ENCODE results near the gene PPP1R12C. TPM values are rescaled to one million over a fixed set of nuclear protein-coding genes. Genes with fewer than 3 reads are reported as not detected.

Gene PPP1R12C
- total RNA-seq (69.7 and 71.8 TPM in 2 replicates), polyA plus RNA-seq (74.5 and 83.6 TPM in 2 replicates)

GRCh38 chr19:55116859-55117662, at the start of gene PPP1R12C:
PPP1R12C (minus strand) TSS chr19:55117637; CDS start chr19:55117543, 94 bp downstream.
- H2AFZ ChIP-seq: peak within 1 kb of the TSS; percentile 74

DNA sequence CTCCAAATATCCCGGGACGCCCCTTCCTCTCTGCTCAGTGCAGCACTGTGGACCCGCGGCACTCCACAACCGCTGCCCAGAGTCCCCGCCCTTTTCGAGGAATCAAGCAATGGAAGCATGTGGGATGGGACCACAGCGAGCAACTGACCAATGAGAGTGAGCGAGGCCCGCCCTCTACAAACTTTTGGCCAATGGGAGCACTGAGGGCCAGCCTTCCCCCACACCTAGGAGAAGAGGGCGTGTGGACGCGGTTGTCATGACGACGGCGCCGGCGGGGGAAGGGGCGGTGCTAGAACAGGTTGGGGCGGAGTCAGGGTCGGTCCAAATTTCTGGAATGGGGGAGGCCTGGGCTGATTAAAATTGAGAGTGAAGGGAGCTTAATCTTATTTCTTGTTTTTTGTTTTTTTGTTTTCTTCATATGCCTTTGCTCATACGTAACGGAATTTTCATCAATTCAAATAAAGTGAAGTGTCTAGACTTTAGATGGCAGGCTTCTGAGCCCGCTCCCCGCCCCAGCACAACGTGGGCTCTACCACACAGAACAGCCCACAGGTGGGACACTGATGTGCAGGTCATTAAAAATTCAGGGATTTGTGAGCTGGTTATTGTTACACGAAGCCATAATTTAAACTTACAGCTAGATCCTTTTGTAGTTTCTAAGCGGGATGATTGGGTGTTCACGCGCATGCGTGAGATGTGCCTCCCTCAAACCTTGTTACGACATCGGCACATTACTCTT, 49.3 kb upstream of the PPP1R12C start, which contains the start of gene DNAAF3:
Gene DNAAF3, minus strand, starts transcription at position 84 of the 739 bp plus-strand sequence. CDS start 200 bp downstream, outside the sequence.
- Histone ChIP-seq H3K36me3 (replicated peaks; ENCODE audit: insufficient read depth, low read depth) (no peaks in the 10 kb centered on the region), H2AFZ (peak within 1 kb of the TSS; percentile 77), H3K27me3 (peaks cover 31% of the 10 kb centered on the region), H3K9me3 (ENCODE audit: low read depth) (no peaks in the 10 kb centered on the region), H3K9me2 (replicated peaks; ENCODE audit: insufficient read depth) (no peaks in the 10 kb centered on the region), H4K20me1 (ENCODE audit: insufficient read depth, poor library complexity, severe bottlenecking) (no peaks in the 10 kb centered on the region), H3K27ac (peak within 1 kb of the TSS; percentile 21), H3K79me2 (no peaks in the 10 kb centered on the region), H3K4me2 (peak within 1 kb of the TSS; percentile 88), H3K4me1 (ENCODE audit: insufficient read depth) (peaks cover 3% of the 10 kb centered on the region), H3K4me3 (peak within 1 kb of the TSS; percentile 11)
- 4% methylated on average over 33 of the region's 33 CpGs for WGBS (ENCODE audit: low lambda C conversion rate, missing lambda C conversion rate)
- peak; percentile 98 for DNase-seq (ENCODE audit: low spot score)
- TF ChIP-seq EZH2phosphoT487 (IDR thresholded peaks at IDR 0.05; ENCODE audit: low read depth, severe bottlenecking, unreplicated experiment): no peak
- TF ChIP-seq, protein P1, sequence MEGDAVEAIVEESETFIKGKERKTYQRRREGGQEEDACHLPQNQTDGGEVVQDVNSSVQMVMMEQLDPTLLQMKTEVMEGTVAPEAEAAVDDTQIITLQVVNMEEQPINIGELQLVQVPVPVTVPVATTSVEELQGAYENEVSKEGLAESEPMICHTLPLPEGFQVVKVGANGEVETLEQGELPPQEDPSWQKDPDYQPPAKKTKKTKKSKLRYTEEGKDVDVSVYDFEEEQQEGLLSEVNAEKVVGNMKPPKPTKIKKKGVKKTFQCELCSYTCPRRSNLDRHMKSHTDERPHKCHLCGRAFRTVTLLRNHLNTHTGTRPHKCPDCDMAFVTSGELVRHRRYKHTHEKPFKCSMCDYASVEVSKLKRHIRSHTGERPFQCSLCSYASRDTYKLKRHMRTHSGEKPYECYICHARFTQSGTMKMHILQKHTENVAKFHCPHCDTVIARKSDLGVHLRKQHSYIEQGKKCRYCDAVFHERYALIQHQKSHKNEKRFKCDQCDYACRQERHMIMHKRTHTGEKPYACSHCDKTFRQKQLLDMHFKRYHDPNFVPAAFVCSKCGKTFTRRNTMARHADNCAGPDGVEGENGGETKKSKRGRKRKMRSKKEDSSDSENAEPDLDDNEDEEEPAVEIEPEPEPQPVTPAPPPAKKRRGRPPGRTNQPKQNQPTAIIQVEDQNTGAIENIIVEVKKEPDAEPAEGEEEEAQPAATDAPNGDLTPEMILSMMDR (IDR thresholded peaks at IDR 0.05; ENCODE audit: poor library complexity): no peak
- no peak for TF ChIP-seq EZH2 (IDR thresholded peaks at IDR 0.05; ENCODE audit: borderline replicate concordance)

More at GRCh38 chr19:55116859-55117662, at the start of gene PPP1R12C:
- no peaks in the 10 kb centered on the region for H3K27me3 ChIP-seq
- 2% methylated on average over 18 of the region's 97 CpGs for WGBS (ENCODE audit: low lambda C conversion rate, missing lambda C conversion rate)
- peak within 1 kb of the TSS; percentile 89 for H3K27ac ChIP-seq
- H3K4me1 ChIP-seq (ENCODE audit: insufficient read depth): peaks cover 29% of the 10 kb centered on the region
- peaks cover 47% of the 10 kb centered on the region for H3K79me2 ChIP-seq
- peak; percentile 22 for DNase-seq (ENCODE audit: low spot score)
- TF ChIP-seq, protein P1 (IDR thresholded peaks at IDR 0.05; ENCODE audit: poor library complexity): no peak
- TF ChIP-seq EZH2 (IDR thresholded peaks at IDR 0.05; ENCODE audit: borderline replicate concordance) (no peak), EZH2phosphoT487 (IDR thresholded peaks at IDR 0.05; ENCODE audit: low read depth, severe bottlenecking, unreplicated experiment) (no peak)
- peak within 1 kb of the TSS; percentile 98 for H3K4me2 ChIP-seq
- peak within 1 kb of the TSS; percentile 98 for H3K4me3 ChIP-seq
- H4K20me1 ChIP-seq (ENCODE audit: insufficient read depth, poor library complexity, severe bottlenecking): peaks cover 38% of the 10 kb centered on the region
- H3K36me3 ChIP-seq (replicated peaks; ENCODE audit: insufficient read depth, low read depth): no peaks in the 10 kb centered on the region
- no peaks in the 10 kb centered on the region for H3K9me2 ChIP-seq (replicated peaks; ENCODE audit: insufficient read depth)
- no peaks in the 10 kb centered on the region for H3K9me3 ChIP-seq (ENCODE audit: low read depth)

DNA sequence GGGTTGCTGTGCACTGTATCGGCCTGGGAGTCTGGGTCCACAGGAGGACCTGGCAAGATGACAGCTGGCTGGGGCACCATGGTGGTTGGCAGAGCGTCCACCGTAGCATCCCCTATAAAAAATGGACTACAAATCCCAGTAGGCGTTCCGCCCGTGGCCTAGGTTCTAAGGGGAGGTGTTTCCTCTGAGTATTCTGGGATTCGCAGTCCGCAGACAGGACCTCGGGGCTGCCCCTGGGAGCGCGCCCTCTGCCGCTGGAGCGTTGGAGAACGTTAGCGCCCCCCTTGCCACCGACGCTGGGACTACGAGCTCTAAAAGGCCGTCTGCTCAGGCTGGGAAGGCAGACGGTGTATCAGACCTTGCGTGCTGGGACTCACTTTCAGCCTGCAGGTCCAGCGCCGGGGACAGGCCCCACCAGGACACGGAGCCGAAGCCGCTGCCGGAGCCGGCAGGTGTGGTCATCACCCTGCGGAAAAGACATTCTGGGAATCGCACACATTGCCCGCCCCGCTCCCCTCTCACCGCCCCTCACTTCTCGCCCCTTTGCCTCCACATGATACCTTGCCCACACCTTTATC, 48.6 kb upstream of the PPP1R12C start:
- 4% methylated on average over 28 of the region's 34 CpGs for WGBS (ENCODE audit: low lambda C conversion rate, missing lambda C conversion rate)
- no peaks in the 10 kb centered on the region for H3K9me3 ChIP-seq (ENCODE audit: low read depth)
- DNase-seq (ENCODE audit: low spot score): peak; percentile 90
- peak overlapping the region; percentile 77 for H2AFZ ChIP-seq
- peak overlapping the region; percentile 7 for H3K4me3 ChIP-seq
- H3K4me2 ChIP-seq: peak overlapping the region; percentile 88
- H4K20me1 ChIP-seq (ENCODE audit: insufficient read depth, poor library complexity, severe bottlenecking): no peaks in the 10 kb centered on the region
- TF ChIP-seq, protein P1 (IDR thresholded peaks at IDR 0.05; ENCODE audit: poor library complexity): peak; percentile 74
- no peak for TF ChIP-seq EZH2phosphoT487 (IDR thresholded peaks at IDR 0.05; ENCODE audit: low read depth, severe bottlenecking, unreplicated experiment)
- H3K27me3 ChIP-seq: peaks cover 32% of the 10 kb centered on the region
- no peaks in the 10 kb centered on the region for H3K36me3 ChIP-seq (replicated peaks; ENCODE audit: insufficient read depth, low read depth)
- H3K79me2 ChIP-seq: no peaks in the 10 kb centered on the region
- no peak overlapping the region for H3K27ac ChIP-seq
- H3K9me2 ChIP-seq (replicated peaks; ENCODE audit: insufficient read depth): no peaks in the 10 kb centered on the region
- peaks cover 3% of the 10 kb centered on the region for H3K4me1 ChIP-seq (ENCODE audit: insufficient read depth)

Data from hepatocyte (in vitro differentiated cells).